GM21717 (cell line): ENCODE results near the gene EXD2.
"Not testable (repeated sequence)": the region's sequence is repeated elsewhere in the genome, so short reads cannot be mapped to it uniquely, and the experiment has no call there.

Experiments used
- ATAC-seq: cut with Tn5 transposase; IDR thresholded peaks from one replicate; pipeline ENCODE4 v1.9.1; 2021; ENCODE audit warnings: mild to moderate bottlenecking, moderate library complexity; ENCODE audit not compliant: unreplicated experiment

EXD2 gene

GRCh38 chr14:69191340-69192111 lies at the start of gene EXD2:
Gene EXD2, plus strand, starts transcription at chr14:69191498. Its CDS starts 17,973 bp downstream, at chr14:69209471.
- peak; percentile 84 for ATAC-seq

GRCh38 chr14:69141550-69141949 lies 49.7 kb upstream of the EXD2 start:
- ATAC-seq = no peak

GRCh38 chr14:69142101-69142500 lies 49.2 kb upstream of the EXD2 start:
- ATAC-seq = no peak

GRCh38 chr14:69149461-69150244 lies 41.6 kb upstream of the EXD2 start:
- no peak for ATAC-seq

GRCh38 chr14:69151458-69152180 lies 39.7 kb upstream of the EXD2 start:
- ATAC-seq = peak; percentile 49

- no peak for ATAC-seq
Measured at GRCh38 chr14:69152181-69152901, 39.0 kb upstream of the EXD2 start.

GRCh38 chr14:69152902-69153151 lies 38.5 kb upstream of the EXD2 start, which contains the start of gene DCAF5:
Gene DCAF5, minus strand, starts transcription at chr14:69153119. Its CDS starts 141 bp downstream, at chr14:69152978.
- ATAC-seq = no peak

GRCh38 chr14:69153152-69153872 lies 38.0 kb upstream of the EXD2 start:
- ATAC-seq = peak; percentile 81

GRCh38 chr14:69153873-69154270 lies 37.4 kb upstream of the EXD2 start:
- no peak for ATAC-seq

GRCh38 chr14:69154779-69155178 lies 36.5 kb upstream of the EXD2 start:
- ATAC-seq = no peak

- no peak for ATAC-seq
Measured at GRCh38 chr14:69156224-69156623, 35.1 kb upstream of the EXD2 start.

- no peak for ATAC-seq
Measured at GRCh38 chr14:69161590-69161989, 29.7 kb upstream of the EXD2 start.

- ATAC-seq = not testable (repeated sequence)
Measured at GRCh38 chr14:69165787-69166186, 25.5 kb upstream of the EXD2 start.

GRCh38 chr14:69170839-69171238 lies 20.5 kb upstream of the EXD2 start:
- no peak for ATAC-seq

GRCh38 chr14:69171569-69171968 lies 19.7 kb upstream of the EXD2 start:
- ATAC-seq = no peak

GRCh38 chr14:69175130-69175529 lies 16.2 kb upstream of the EXD2 start:
- no peak for ATAC-seq

- ATAC-seq = no peak
Measured at GRCh38 chr14:69181491-69181890, 9.8 kb upstream of the EXD2 start.

GRCh38 chr14:69182580-69182979 lies 8.7 kb upstream of the EXD2 start:
- ATAC-seq = not testable (repeated sequence)

- no peak for ATAC-seq
Measured at GRCh38 chr14:69183735-69184134, 7.6 kb upstream of the EXD2 start.

GRCh38 chr14:69190191-69190590 lies 1.1 kb upstream of the EXD2 start:
- ATAC-seq = no peak
